ENCODE data around the gene TUBB2B.

The TUBB2B gene

GRCh38 chr6:3175715-3176402 is 51.6 kb downstream of the TUBB2B start:
- TF ChIP-seq CTCF (IDR thresholded peaks at IDR 0.05; ENCODE audit: low read depth, low read length, missing control alignments) = no peak

More at GRCh38 chr6:3175715-3176402, 51.6 kb downstream of the TUBB2B start:
- H3K4me3 ChIP-seq (replicated peaks; ENCODE audit: low read depth, low read length) = no peak overlapping the region
- no peak for DNase-seq (ENCODE audit: extremely low read depth, low read depth)
